Stimulated activated CD4-positive, alpha-beta T cell treated with anti-CD3 and anti-CD28 coated beads, Interleukin-1b, Interleukin-23, amount 100 ng/mL, for 4 hours (primary cell): ENCODE results near the gene UBE2D4.
"Not testable (repeated sequence)": the region's sequence is repeated elsewhere in the genome, so short reads cannot be mapped to it uniquely, and the experiment has no call there.

Source experiments
- DNase-seq, 2 donors: peaks; one replicate each; pipeline ENCODE4 v3.0.0-alpha.2; 2020; ENCODE audit warnings: low read depth in 2 of 2

The UBE2D4 gene

DNA sequence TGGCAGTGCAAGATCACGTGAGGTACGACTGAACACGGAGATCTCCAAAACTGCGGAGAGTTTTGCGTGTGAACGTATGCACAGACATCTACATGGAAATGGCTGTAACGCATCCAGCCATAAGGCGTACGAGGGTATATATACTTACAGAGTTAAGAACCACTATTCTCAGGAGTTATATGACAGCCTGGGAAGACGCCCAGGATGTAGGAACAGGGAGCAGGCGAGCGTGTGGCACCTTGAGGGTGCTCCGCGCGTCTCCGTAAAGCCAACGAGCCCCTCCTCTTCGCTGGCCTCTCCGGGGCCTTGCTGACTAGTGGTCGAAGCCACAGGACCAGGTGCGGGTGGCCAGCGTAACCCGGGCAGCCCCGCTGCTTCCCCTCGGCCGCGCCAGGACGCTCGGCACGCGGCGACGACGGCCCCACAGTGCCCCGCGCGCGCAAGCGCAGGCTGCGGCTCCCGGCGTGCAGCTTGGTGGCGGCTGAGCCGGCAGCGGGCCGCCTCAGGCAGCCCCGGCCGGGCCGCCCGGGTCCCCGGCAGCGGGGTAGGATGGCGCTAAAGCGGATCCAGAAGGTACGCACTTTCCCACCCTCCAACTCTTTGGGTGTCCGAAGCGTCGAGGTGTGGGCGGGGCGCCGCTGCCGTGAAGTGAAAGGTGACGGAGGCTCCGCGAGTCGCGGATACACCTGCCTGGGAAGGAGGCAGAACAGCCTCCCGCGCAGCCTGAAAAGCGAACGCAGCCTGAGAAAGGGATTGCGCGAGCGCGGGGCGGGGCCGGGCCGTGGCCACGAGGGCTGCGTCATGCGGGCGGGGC is at the start of gene UBE2D4:
UBE2D4 (plus strand) TSS at position 453 of the 814 bp plus-strand sequence; CDS start at position 550, 97 bp downstream.
- peak; percentile 83 to 91 for DNase-seq

- DNase-seq, result no peak
Observed at GRCh38 chr7:43876976-43877745, 49.1 kb upstream of the UBE2D4 start.

GRCh38 chr7:43877968-43878864 is 48.0 kb upstream of the UBE2D4 start:
- DNase-seq, result no peak

GRCh38 chr7:43878867-43879266 is 47.4 kb upstream of the UBE2D4 start:
- no peak for DNase-seq

GRCh38 chr7:43879477-43879876 is 46.8 kb upstream of the UBE2D4 start:
- DNase-seq, result no peak

DNA sequence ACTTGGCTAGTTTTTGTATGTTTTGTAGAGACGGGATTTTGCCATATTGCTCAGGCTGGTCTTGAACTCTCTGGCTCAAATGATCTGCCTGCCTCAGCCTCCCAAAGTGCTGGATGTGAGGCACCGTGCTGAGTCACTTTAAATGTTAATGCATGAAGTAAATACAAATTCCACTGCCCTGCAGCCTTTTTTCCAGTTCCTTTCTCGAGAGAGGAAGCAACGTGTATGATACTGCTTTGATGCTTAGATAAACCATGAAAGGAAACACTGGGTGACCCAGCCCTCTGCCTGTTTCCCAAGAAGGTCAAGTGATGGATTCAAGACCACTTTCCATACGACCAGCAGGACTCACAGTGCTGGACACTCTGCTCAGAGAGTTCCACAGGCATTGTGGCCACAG is 45.6 kb upstream of the UBE2D4 start:
- DNase-seq, result no peak

- DNase-seq, result no peak
Observed at GRCh38 chr7:43884209-43884608, 42.0 kb upstream of the UBE2D4 start.

DNA sequence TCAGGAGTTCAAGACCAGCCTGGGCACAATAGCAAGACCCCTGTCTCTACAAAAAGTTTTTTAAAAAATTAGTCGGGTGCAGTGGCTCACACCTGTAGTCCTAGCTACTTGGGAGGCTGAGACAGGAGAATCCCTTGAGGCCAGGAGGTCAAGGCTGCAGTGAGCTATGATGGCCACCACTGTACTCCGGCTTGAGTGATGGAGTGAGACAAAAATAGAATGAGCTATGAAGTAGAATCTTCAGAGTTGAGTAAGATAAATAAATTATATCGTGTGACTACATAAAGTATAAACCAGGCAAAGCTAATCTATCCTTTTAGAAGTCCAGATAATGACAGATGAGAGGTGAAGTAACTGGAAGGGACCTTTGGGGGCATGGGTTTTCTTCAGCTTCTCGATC is 41.6 kb upstream of the UBE2D4 start:
- no peak for DNase-seq

DNA sequence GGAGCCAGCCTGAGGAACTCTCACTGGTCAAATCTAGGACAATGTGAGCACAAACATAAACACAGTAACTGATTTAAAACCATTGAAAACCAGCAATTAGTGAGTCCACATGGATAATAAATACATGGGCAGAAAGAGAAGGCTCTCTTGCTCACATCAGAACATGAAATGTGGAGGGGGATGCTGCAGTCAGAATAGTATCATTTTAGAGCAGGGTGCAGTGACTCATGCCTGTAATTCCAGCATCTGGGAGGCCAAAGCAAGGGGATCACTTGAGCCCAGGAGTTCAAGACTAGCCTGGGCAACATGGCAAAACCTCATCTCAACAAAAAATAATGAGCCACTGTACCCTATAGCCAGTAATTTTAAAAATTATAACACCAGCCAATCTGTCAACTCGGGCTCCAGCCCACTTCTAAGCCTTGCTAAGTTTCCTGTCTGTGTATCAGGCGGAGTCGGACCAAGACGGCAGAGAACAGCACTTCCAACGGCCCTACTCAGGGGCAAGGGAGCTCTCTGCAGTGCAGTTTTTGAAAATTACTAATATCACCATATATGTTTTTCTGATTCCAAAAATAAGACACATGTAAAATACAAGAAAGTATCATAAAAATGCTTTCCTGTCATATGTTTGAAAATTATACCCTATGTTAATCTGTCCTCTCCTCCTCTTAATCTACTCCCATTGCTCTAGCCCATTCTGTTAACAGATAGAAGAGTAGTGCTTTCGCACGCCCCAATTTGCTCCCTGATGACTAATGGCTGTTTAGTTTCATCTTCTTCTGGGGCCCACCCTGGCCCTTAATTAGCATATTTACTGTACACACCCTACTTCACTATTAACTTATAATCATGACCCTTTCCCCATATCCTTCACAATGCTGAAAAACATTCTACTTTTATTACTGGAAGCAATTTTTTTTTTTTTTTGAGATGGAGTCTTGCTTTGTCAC is 37.0 kb upstream of the UBE2D4 start:
- DNase-seq, result no peak

- no peak for DNase-seq
Observed at GRCh38 chr7:43890468-43890867, 35.8 kb upstream of the UBE2D4 start.

DNA sequence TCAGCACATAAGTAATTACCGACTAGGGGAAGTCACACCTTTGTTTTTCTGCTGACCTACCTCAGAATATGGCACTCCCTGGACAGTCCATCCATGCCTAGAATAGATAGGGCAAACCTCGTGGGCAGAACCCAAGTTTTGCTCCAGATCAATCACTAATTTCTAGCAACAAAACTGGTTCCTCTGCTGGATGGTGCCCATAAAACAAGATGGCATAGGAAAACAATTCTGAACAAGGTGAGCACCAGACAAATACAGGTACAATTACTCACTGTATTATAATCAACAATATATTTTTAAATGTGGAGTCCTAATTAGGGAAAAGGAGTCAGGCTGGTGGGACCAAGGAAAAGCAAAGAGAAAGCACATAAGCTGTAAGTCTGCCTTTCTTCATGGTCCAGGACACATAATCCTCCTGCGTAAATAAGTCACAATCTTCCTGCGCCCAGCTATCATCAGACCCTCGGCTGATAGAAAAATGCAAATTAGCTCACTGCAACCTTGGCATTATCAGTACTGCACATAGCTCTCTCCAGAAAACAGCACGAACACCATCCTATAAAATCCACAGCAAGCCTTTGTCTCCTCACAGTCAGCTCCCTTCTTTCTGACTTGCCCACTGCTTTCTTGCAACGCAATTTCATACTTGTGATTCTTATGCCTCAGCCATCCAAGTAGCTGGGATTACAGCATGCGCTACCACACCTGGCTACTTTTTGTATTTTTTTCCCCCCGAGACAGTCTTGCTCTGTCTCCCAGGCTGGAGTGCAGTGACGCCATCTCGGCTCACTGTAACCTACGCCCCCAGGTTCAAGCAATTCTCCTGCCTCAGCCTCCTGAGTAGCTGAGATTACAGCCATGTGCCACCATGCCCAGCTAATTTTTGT is 34.9 kb upstream of the UBE2D4 start:
- no peak for DNase-seq

GRCh38 chr7:43895847-43896415 is 30.3 kb upstream of the UBE2D4 start:
- no peak for DNase-seq

GRCh38 chr7:43898571-43898970 is 27.7 kb upstream of the UBE2D4 start:
- not testable (repeated sequence) for DNase-seq

- DNase-seq, result no peak
Observed at GRCh38 chr7:43902542-43903054, 23.6 kb upstream of the UBE2D4 start.

- DNase-seq, result no peak
Observed at GRCh38 chr7:43904533-43905208, 21.6 kb upstream of the UBE2D4 start.

DNA sequence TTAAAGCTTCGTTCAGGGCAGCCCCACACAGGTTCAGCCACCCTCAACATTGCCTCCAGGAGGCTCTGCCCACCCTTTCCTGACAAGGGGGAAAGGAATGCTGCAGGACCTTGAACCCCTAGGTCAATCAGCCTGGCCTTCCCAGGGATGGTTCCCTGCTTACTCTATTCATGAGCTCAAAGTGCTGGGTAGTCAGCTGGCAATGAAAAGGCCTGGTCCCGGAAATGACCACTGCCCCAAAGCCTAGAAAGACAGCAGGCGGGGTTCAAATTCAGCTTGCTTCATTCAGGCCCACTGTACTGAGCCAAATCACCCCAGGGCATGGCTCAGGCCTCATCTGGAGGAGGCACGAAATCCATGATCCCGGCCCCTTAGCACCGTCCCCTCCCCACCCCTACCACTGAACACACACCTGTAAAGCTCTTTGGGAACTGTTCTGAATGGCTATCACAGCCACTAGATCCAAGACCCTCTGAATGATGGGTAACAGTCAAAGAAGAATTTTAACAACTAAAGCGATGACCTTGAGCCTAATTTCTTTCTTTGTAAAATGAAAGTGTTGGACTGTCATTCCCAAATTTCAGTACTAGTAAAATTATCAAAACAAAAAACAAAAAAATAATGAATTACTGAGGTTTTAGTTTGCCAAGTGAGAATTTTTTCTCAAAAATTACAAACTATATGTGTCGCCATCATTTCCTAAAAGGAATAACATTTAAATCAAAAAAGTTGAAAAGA is 20.9 kb upstream of the UBE2D4 start:
- DNase-seq, result no peak

- DNase-seq, result peak; percentile 12 to 27
Observed at GRCh38 chr7:43905956-43906330, 20.3 kb upstream of the UBE2D4 start.
